Measurements from ENCODE around the gene PDE5A.

GRCh38 chr4:119518915-119519410 is 109.6 kb downstream of the PDE5A start:
- no peak for TF ChIP-seq SIN3A (IDR thresholded peaks at IDR 0.05; ENCODE audit: borderline replicate concordance, insufficient read depth, low read length)
- no peak for TF ChIP-seq TAF1 (IDR thresholded peaks at IDR 0.05; ENCODE audit: borderline replicate concordance, insufficient read depth, low read length)
- no peak for TF ChIP-seq REST (IDR thresholded peaks at IDR 0.05; ENCODE audit: insufficient read depth in 1 of 2, low read depth in 2 of 2, low read length in 2 of 2)

Data from PFSK-1 (cell line).